T-helper 2 cell treated with Interferon-gamma antibody and Interleukin-4, amounts not matched to agents 5 μg/mL and 100 μg/mL, for 36 hours (primary cell): ENCODE measurements around the gene SHISA6.

ENCODE experiments used
- DNase-seq: peaks from one replicate; pipeline ENCODE4 v3.0.0; 2021; ENCODE audit warnings: low spot score
- H3K27ac Mint-ChIP-seq: one replicate; pipeline ENCODE4 v1.8.0; 2021; ENCODE audit warnings: mild to moderate bottlenecking, mixed read lengths
- H3K27me3 Mint-ChIP-seq: one replicate; pipeline ENCODE4 v1.8.0; 2021; ENCODE audit warnings: low read depth, mixed read lengths
- H3K36me3 Mint-ChIP-seq: one replicate; pipeline ENCODE4 v1.8.0; 2021; ENCODE audit warnings: low read depth, mixed read lengths
- H3K4me1 Mint-ChIP-seq: one replicate; pipeline ENCODE4 v1.8.0; 2021; ENCODE audit warnings: low read depth, mixed read lengths
- H3K4me3 Mint-ChIP-seq: one replicate; pipeline ENCODE4 v1.8.0; 2022; ENCODE audit warnings: mild to moderate bottlenecking, moderate library complexity, mixed read lengths
- H3K9me3 Mint-ChIP-seq: one replicate; pipeline ENCODE4 v1.8.0; 2021; ENCODE audit warnings: mixed read lengths

SHISA6 gene

GRCh38 chr17:11488407-11488806, 247.4 kb downstream of the SHISA6 start:
- peaks cover 23% of the 10 kb centered on the region for H3K9me3 Mint-ChIP-seq
- no peak for DNase-seq
- H3K36me3 Mint-ChIP-seq, result no peaks in the 10 kb centered on the region
- no peaks in the 10 kb centered on the region for H3K4me1 Mint-ChIP-seq
- no peak overlapping the region for H3K4me3 Mint-ChIP-seq
- no peaks in the 10 kb centered on the region for H3K27me3 Mint-ChIP-seq
- H3K27ac Mint-ChIP-seq, result no peak overlapping the region

GRCh38 chr17:11490171-11490755, 249.2 kb downstream of the SHISA6 start:
- no peak for DNase-seq
- Mint-ChIP-seq H3K27me3 (no peaks in the 10 kb centered on the region), H3K36me3 (no peaks in the 10 kb centered on the region), H3K4me3 (no peak overlapping the region), H3K27ac (no peak overlapping the region), H3K9me3 (peaks cover 37% of the 10 kb centered on the region), H3K4me1 (no peaks in the 10 kb centered on the region)

- no peak for DNase-seq
- Mint-ChIP-seq H3K36me3 (no peaks in the 10 kb centered on the region), H3K4me1 (no peaks in the 10 kb centered on the region), H3K4me3 (no peak overlapping the region), H3K27ac (no peak overlapping the region), H3K9me3 (peaks cover 46% of the 10 kb centered on the region), H3K27me3 (no peaks in the 10 kb centered on the region)
These were observed 251.5 kb downstream of the SHISA6 start for GRCh38 chr17:11492511-11492910.

- no peaks in the 10 kb centered on the region for H3K4me1 Mint-ChIP-seq
- H3K9me3 Mint-ChIP-seq, result peaks cover 49% of the 10 kb centered on the region
- H3K4me3 Mint-ChIP-seq, result no peak overlapping the region
- H3K27me3 Mint-ChIP-seq, result no peaks in the 10 kb centered on the region
- no peak for DNase-seq
- H3K36me3 Mint-ChIP-seq, result no peaks in the 10 kb centered on the region
- H3K27ac Mint-ChIP-seq, result no peak overlapping the region
These were observed 252.9 kb downstream of the SHISA6 start for GRCh38 chr17:11493936-11494335.

- Mint-ChIP-seq H3K9me3 (peaks cover 35% of the 10 kb centered on the region), H3K36me3 (no peaks in the 10 kb centered on the region), H3K27ac (no peak overlapping the region), H3K4me3 (no peak overlapping the region), H3K27me3 (no peaks in the 10 kb centered on the region), H3K4me1 (no peaks in the 10 kb centered on the region)
- no peak for DNase-seq
These were observed 254.6 kb downstream of the SHISA6 start for GRCh38 chr17:11495613-11496012.

- H3K27me3 Mint-ChIP-seq, result no peaks in the 10 kb centered on the region
These were observed 258.9 kb downstream of the SHISA6 start for GRCh38 chr17:11499881-11500280.

GRCh38 chr17:11503308-11504035, 262.5 kb downstream of the SHISA6 start:
- DNase-seq, result no peak
- Mint-ChIP-seq H3K27me3 (no peaks in the 10 kb centered on the region), H3K36me3 (no peaks in the 10 kb centered on the region), H3K4me1 (no peaks in the 10 kb centered on the region), H3K4me3 (no peak overlapping the region), H3K27ac (no peak overlapping the region), H3K9me3 (peaks cover 32% of the 10 kb centered on the region)

More at GRCh38 chr17:11499881-11500280, 258.9 kb downstream of the SHISA6 start:
- no peak for DNase-seq
- Mint-ChIP-seq H3K4me1 (no peaks in the 10 kb centered on the region), H3K9me3 (peaks cover 46% of the 10 kb centered on the region), H3K4me3 (no peak overlapping the region), H3K36me3 (no peaks in the 10 kb centered on the region), H3K27ac (no peak overlapping the region)

- no peak for DNase-seq
- Mint-ChIP-seq H3K27ac (no peak overlapping the region), H3K36me3 (no peaks in the 10 kb centered on the region), H3K4me3 (no peak overlapping the region), H3K9me3 (peaks cover 31% of the 10 kb centered on the region), H3K4me1 (no peaks in the 10 kb centered on the region), H3K27me3 (no peaks in the 10 kb centered on the region)
These were observed 265.6 kb downstream of the SHISA6 start for GRCh38 chr17:11506635-11507034.

- H3K27ac Mint-ChIP-seq, result no peak overlapping the region
- H3K4me1 Mint-ChIP-seq, result no peaks in the 10 kb centered on the region
- peaks cover 20% of the 10 kb centered on the region for H3K9me3 Mint-ChIP-seq
- no peaks in the 10 kb centered on the region for H3K36me3 Mint-ChIP-seq
- H3K27me3 Mint-ChIP-seq, result no peaks in the 10 kb centered on the region
- H3K4me3 Mint-ChIP-seq, result no peak overlapping the region
- DNase-seq, result no peak
These were observed 270.7 kb downstream of the SHISA6 start for GRCh38 chr17:11511696-11512095.

GRCh38 chr17:11514565-11514964, 273.6 kb downstream of the SHISA6 start:
- Mint-ChIP-seq H3K27ac (no peak overlapping the region), H3K9me3 (peaks cover 9% of the 10 kb centered on the region), H3K27me3 (no peaks in the 10 kb centered on the region), H3K4me3 (no peak overlapping the region), H3K36me3 (no peaks in the 10 kb centered on the region), H3K4me1 (no peaks in the 10 kb centered on the region)
- no peak for DNase-seq

- H3K27ac Mint-ChIP-seq, result no peak overlapping the region
- no peaks in the 10 kb centered on the region for H3K27me3 Mint-ChIP-seq
- no peak overlapping the region for H3K4me3 Mint-ChIP-seq
- peaks cover 9% of the 10 kb centered on the region for H3K9me3 Mint-ChIP-seq
- H3K36me3 Mint-ChIP-seq, result no peaks in the 10 kb centered on the region
- DNase-seq, result no peak
- H3K4me1 Mint-ChIP-seq, result no peaks in the 10 kb centered on the region
These were observed 274.1 kb downstream of the SHISA6 start for GRCh38 chr17:11514981-11515680.

- H3K36me3 Mint-ChIP-seq, result no peaks in the 10 kb centered on the region
- H3K4me1 Mint-ChIP-seq, result no peaks in the 10 kb centered on the region
- no peak overlapping the region for H3K27ac Mint-ChIP-seq
- H3K4me3 Mint-ChIP-seq, result no peak overlapping the region
- H3K27me3 Mint-ChIP-seq, result no peaks in the 10 kb centered on the region
- DNase-seq, result no peak
- H3K9me3 Mint-ChIP-seq, result peaks cover 9% of the 10 kb centered on the region
These were observed 274.9 kb downstream of the SHISA6 start for GRCh38 chr17:11515901-11516300.

- Mint-ChIP-seq H3K27ac (no peak overlapping the region), H3K4me3 (no peak overlapping the region), H3K27me3 (no peaks in the 10 kb centered on the region), H3K4me1 (no peaks in the 10 kb centered on the region), H3K36me3 (no peaks in the 10 kb centered on the region), H3K9me3 (peaks cover 62% of the 10 kb centered on the region)
- DNase-seq, result no peak
These were observed 294.2 kb downstream of the SHISA6 start for GRCh38 chr17:11535231-11535630.

GRCh38 chr17:11538366-11538765, 297.4 kb downstream of the SHISA6 start:
- no peak for DNase-seq
- no peaks in the 10 kb centered on the region for H3K36me3 Mint-ChIP-seq
- no peaks in the 10 kb centered on the region for H3K4me1 Mint-ChIP-seq
- H3K27ac Mint-ChIP-seq, result no peak overlapping the region
- peaks cover 62% of the 10 kb centered on the region for H3K9me3 Mint-ChIP-seq
- no peak overlapping the region for H3K4me3 Mint-ChIP-seq
- H3K27me3 Mint-ChIP-seq, result no peaks in the 10 kb centered on the region
